Neural progenitor cell (in vitro differentiated cells): Measurements from ENCODE around the gene SLC38A10. TPM values are rescaled to one million over a fixed set of nuclear protein-coding genes. Genes with fewer than 3 reads are reported as not detected.

Experiments used
- DNase-seq: peaks from one replicate; pipeline ENCODE4 v3.0.0-alpha.2; 2016; ENCODE audit warnings: low spot score
- H2AFZ ChIP-seq: fragments of 200-600 bp; sonication (generic); replicated peaks from 2 replicates; pipeline ENCODE4 v1.6.1; 2016; ENCODE audit warnings: antibody characterized with exemption
- H3F3A ChIP-seq: fragments of 200-600 bp; sonication (generic); 2 replicates; pipeline ENCODE4 v1.6.1; 2016; ENCODE audit warnings: antibody characterized with exemption, low read depth
- H3K27ac ChIP-seq: fragments of 200-600 bp; sonication (generic); 2 replicates; pipeline ENCODE4 v1.5.1; 2016; ENCODE audit warnings: mild to moderate bottlenecking
- H3K27me3 ChIP-seq: fragments of 200-600 bp; sonication (generic); 2 replicates; pipeline ENCODE4 v1.6.1; 2016; ENCODE audit warnings: mild to moderate bottlenecking, moderate library complexity
- H3K36me3 ChIP-seq: fragments of 200-600 bp; sonication (generic); 2 replicates; pipeline ENCODE4 v1.5.1; 2016
- H3K4me1 ChIP-seq: fragments of 200-600 bp; sonication (generic); 2 replicates; pipeline ENCODE4 v1.6.1; 2016; ENCODE audit warnings: mixed run types
- H3K4me2 ChIP-seq: fragments of 200-600 bp; sonication (generic); 2 replicates; pipeline ENCODE4 v1.6.1; 2016
- H3K4me3 ChIP-seq: fragments of 200-600 bp; sonication (generic); 2 replicates; pipeline ENCODE4 v1.5.1; 2016
- H3K79me2 ChIP-seq: fragments of 200-600 bp; sonication (generic); 2 replicates; pipeline ENCODE4 v1.6.1; 2016; ENCODE audit warnings: low read depth
- H3K9ac ChIP-seq: fragments of 200-600 bp; sonication (generic); 2 replicates; pipeline ENCODE4 v1.6.1; 2016
- H3K9me3 ChIP-seq: fragments of 200-600 bp; sonication (generic); 2 replicates; pipeline ENCODE4 v1.5.1; 2016; ENCODE audit warnings: low read depth
- H4K20me1 ChIP-seq: fragments of 200-600 bp; sonication (generic); 2 replicates; pipeline ENCODE4 v1.6.1; 2016; ENCODE audit warnings: low read depth
- H3K27ac Mint-ChIP-seq: 3 replicates; pipeline ENCODE4 v1.8.0; 2021; ENCODE audit warnings: mixed read lengths
- H3K27me3 Mint-ChIP-seq: 2 replicates; pipeline ENCODE4 v1.8.0; 2022; ENCODE audit warnings: low read depth, mild to moderate bottlenecking, inconsistent platforms, moderate library complexity, mixed read lengths; ENCODE audit not compliant: insufficient read depth
- H3K36me3 Mint-ChIP-seq: 3 replicates; pipeline ENCODE4 v1.8.0; 2021; ENCODE audit warnings: mixed read lengths
- H3K4me1 Mint-ChIP-seq: 3 replicates; pipeline ENCODE4 v1.8.0; 2021; ENCODE audit warnings: mixed read lengths
- H3K4me3 Mint-ChIP-seq: 3 replicates; pipeline ENCODE4 v1.8.0; 2021; ENCODE audit warnings: mild to moderate bottlenecking, moderate library complexity, mixed read lengths
- H3K9me3 Mint-ChIP-seq: 3 replicates; pipeline ENCODE4 v1.8.0; 2020; ENCODE audit warnings: mixed read lengths
- EZH2 ChIP-seq: fragments of 200-600 bp; sonication (generic); IDR thresholded peaks from 2 replicates; pipeline ENCODE4 v1.6.1; 2017; ENCODE audit warnings: antibody characterized with exemption, mild to moderate bottlenecking, moderate library complexity
- EZH2phosphoT487 ChIP-seq: fragments of 200-600 bp; sonication (generic); IDR thresholded peaks from 2 replicates; pipeline ENCODE4 v1.6.1; 2017; ENCODE audit warnings: antibody characterized with exemption
- total RNA-seq: library from RNA; depleted of rRNA; stranded (reverse); fragments of >200 nt; gene quantifications from 2 replicates; pipeline ENCODE4 v1.2.3, GENCODE V29; 2015; ENCODE audit warnings: low replicate concordance
- TF ChIP-seq, protein P1 (sequence below): fragments of 200-600 bp; sonication (generic); IDR thresholded peaks from 2 replicates; pipeline ENCODE4 v1.5.1; 2017; ENCODE audit warnings: antibody characterized with exemption, mild to moderate bottlenecking

Gene SLC38A10
- total RNA-seq, 1 donor from 2014 or later: 8.3 TPM

DNA sequence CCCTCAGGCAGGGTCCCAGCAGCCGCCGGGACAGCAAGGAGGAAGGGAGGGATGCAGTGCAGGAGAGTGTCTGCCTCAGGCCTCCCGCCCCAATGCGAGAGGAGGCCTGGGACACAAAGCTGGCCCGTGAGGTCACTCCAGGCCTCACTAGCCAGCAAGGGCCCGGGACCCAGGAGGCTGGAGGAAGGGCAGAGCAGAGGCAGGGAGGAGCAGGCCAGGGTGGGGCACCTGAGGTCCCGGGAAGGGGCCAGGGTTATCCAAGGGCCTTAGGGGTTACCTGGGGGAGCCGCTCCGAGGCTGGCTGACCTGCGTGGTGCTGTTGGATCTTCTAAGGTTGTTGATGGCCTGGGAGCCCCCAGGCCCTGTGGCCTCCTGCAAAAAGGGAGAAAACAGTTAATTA lies 86.5 kb downstream of the SLC38A10 start:
- Mint-ChIP-seq H3K36me3 (peaks cover 7% of the 10 kb centered on the region), H3K27me3 (peaks cover 4% of the 10 kb centered on the region), H3K27ac (no peak overlapping the region), H3K4me3 (no peak overlapping the region), H3K9me3 (no peaks in the 10 kb centered on the region), H3K4me1 (peaks cover 3% of the 10 kb centered on the region)
- no peak for DNase-seq
- H3K36me3 ChIP-seq: no peaks in the 10 kb centered on the region
- no peak overlapping the region for H3K9ac ChIP-seq
- TF ChIP-seq, protein P1, sequence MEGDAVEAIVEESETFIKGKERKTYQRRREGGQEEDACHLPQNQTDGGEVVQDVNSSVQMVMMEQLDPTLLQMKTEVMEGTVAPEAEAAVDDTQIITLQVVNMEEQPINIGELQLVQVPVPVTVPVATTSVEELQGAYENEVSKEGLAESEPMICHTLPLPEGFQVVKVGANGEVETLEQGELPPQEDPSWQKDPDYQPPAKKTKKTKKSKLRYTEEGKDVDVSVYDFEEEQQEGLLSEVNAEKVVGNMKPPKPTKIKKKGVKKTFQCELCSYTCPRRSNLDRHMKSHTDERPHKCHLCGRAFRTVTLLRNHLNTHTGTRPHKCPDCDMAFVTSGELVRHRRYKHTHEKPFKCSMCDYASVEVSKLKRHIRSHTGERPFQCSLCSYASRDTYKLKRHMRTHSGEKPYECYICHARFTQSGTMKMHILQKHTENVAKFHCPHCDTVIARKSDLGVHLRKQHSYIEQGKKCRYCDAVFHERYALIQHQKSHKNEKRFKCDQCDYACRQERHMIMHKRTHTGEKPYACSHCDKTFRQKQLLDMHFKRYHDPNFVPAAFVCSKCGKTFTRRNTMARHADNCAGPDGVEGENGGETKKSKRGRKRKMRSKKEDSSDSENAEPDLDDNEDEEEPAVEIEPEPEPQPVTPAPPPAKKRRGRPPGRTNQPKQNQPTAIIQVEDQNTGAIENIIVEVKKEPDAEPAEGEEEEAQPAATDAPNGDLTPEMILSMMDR: no peak
- TF ChIP-seq EZH2phosphoT487: no peak
- TF ChIP-seq EZH2: no peak
- no peaks in the 10 kb centered on the region for H3K4me1 ChIP-seq
- no peak overlapping the region for H3K4me2 ChIP-seq
- no peak overlapping the region for H2AFZ ChIP-seq
- H3K27me3 ChIP-seq: no peaks in the 10 kb centered on the region
- no peak overlapping the region for H3K4me3 ChIP-seq
- H3K79me2 ChIP-seq: peaks cover 10% of the 10 kb centered on the region
- no peak overlapping the region for H3K27ac ChIP-seq
- peaks cover 5% of the 10 kb centered on the region for H3F3A ChIP-seq
- H3K9me3 ChIP-seq: no peaks in the 10 kb centered on the region
- H4K20me1 ChIP-seq: peaks cover 10% of the 10 kb centered on the region

GRCh38 chr17:81207610-81208581 lies 87.2 kb downstream of the SLC38A10 start:
- Histone ChIP-seq H3K4me3 (no peak overlapping the region), H3K36me3 (no peaks in the 10 kb centered on the region), H4K20me1 (peaks cover 10% of the 10 kb centered on the region), H3K27ac (no peak overlapping the region), H3K27me3 (no peaks in the 10 kb centered on the region), H3K9me3 (no peaks in the 10 kb centered on the region), H3K9ac (no peak overlapping the region), H3K4me1 (no peaks in the 10 kb centered on the region), H3K4me2 (no peak overlapping the region), H3F3A (peaks cover 5% of the 10 kb centered on the region), H2AFZ (no peak overlapping the region), H3K79me2 (peaks cover 10% of the 10 kb centered on the region)
- Mint-ChIP-seq H3K4me3 (no peak overlapping the region), H3K9me3 (no peaks in the 10 kb centered on the region), H3K36me3 (peaks cover 7% of the 10 kb centered on the region), H3K4me1 (peaks cover 3% of the 10 kb centered on the region), H3K27me3 (peaks cover 4% of the 10 kb centered on the region), H3K27ac (no peak overlapping the region)
- no peak for DNase-seq
- TF ChIP-seq EZH2phosphoT487: no peak
- TF ChIP-seq EZH2: no peak
- TF ChIP-seq, protein P1: no peak

- Mint-ChIP-seq H3K4me1 (peaks cover 3% of the 10 kb centered on the region), H3K27ac (no peak overlapping the region), H3K9me3 (no peaks in the 10 kb centered on the region), H3K4me3 (no peak overlapping the region), H3K27me3 (no peaks in the 10 kb centered on the region), H3K36me3 (peaks cover 5% of the 10 kb centered on the region)
- Histone ChIP-seq H3K9ac (no peak overlapping the region), H3F3A (peaks cover 5% of the 10 kb centered on the region), H3K9me3 (no peaks in the 10 kb centered on the region), H3K4me2 (no peak overlapping the region), H3K79me2 (peaks cover 10% of the 10 kb centered on the region), H3K36me3 (no peaks in the 10 kb centered on the region), H3K27me3 (no peaks in the 10 kb centered on the region), H3K4me1 (no peaks in the 10 kb centered on the region), H3K27ac (no peak overlapping the region), H2AFZ (no peak overlapping the region), H3K4me3 (no peak overlapping the region), H4K20me1 (peaks cover 8% of the 10 kb centered on the region)
- no peak for TF ChIP-seq EZH2phosphoT487
- TF ChIP-seq EZH2: no peak
- TF ChIP-seq, protein P1: no peak
- DNase-seq: no peak
Observed at GRCh38 chr17:81206657-81207056, 88.5 kb downstream of the SLC38A10 start.
